Astrocyte (in vitro differentiated cells and primary cell): Measurements from ENCODE around the gene TFPI2. TPM values are rescaled to one million over a fixed set of nuclear protein-coding genes. Genes with fewer than 3 reads are reported as not detected.

Experiments used
- DNase-seq: peaks from one replicate; pipeline ENCODE4 v3.0.0-alpha.2; 2010; ENCODE audit warnings: low read depth
- FAIRE-seq: peaks from 2 replicates; lab custom pipeline; 2011; peaks lifted over from hg19 to GRCh38; lab: Jason Lieb, UNC
- H2AFZ ChIP-seq: 2 replicates; pipeline ENCODE4 v1.6.0; 2012; ENCODE audit warnings: low read depth, low read length, inconsistent platforms
- H3K27ac ChIP-seq: 2 replicates; pipeline ENCODE4 v1.5.1; 2011; ENCODE audit warnings: low read depth, low read length, inconsistent platforms
- H3K27me3 ChIP-seq: 2 replicates; pipeline ENCODE4 v1.6.0; 2011; ENCODE audit warnings: low read length, inconsistent platforms; ENCODE audit not compliant: insufficient read depth
- H3K36me3 ChIP-seq: 2 replicates; pipeline ENCODE4 v1.5.1; 2011; ENCODE audit warnings: low read length, inconsistent platforms; ENCODE audit not compliant: insufficient read depth
- H3K4me1 ChIP-seq: 2 replicates; pipeline ENCODE4 v1.5.1; 2011; ENCODE audit warnings: low read length, inconsistent platforms; ENCODE audit not compliant: insufficient read depth
- H3K4me2 ChIP-seq: 2 replicates; pipeline ENCODE4 v1.6.0; 2012; ENCODE audit warnings: low read length, inconsistent platforms
- H3K4me3 ChIP-seq: 2 replicates; pipeline ENCODE4 v1.5.1; 2011; ENCODE audit warnings: low read depth, mild to moderate bottlenecking, low read length, inconsistent platforms; ENCODE audit not compliant: insufficient read depth
- H3K79me2 ChIP-seq: 2 replicates; pipeline ENCODE4 v1.6.0; 2012; ENCODE audit warnings: mild to moderate bottlenecking, low read length, inconsistent platforms; ENCODE audit not compliant: insufficient read depth
- H3K9ac ChIP-seq: 2 replicates; pipeline ENCODE4 v1.6.0; 2012; ENCODE audit warnings: mild to moderate bottlenecking, low read length, inconsistent platforms
- H3K9me3 ChIP-seq: 2 replicates; pipeline ENCODE4 v1.5.1; 2012; ENCODE audit warnings: low read depth, mild to moderate bottlenecking, low read length, inconsistent platforms; ENCODE audit not compliant: insufficient read depth
- H4K20me1 ChIP-seq: 2 replicates; pipeline ENCODE4 v1.6.0; 2012; ENCODE audit warnings: low read length, inconsistent platforms; ENCODE audit not compliant: insufficient read depth
- H3K27ac Mint-ChIP-seq: one replicate; pipeline ENCODE4 v1.8.0; 2021; ENCODE audit warnings: mild to moderate bottlenecking, mixed read lengths; ENCODE audit not compliant: unreplicated experiment
- H3K27me3 Mint-ChIP-seq: one replicate; pipeline ENCODE4 v1.8.0; 2021; ENCODE audit warnings: low read depth, mixed read lengths; ENCODE audit not compliant: unreplicated experiment
- H3K36me3 Mint-ChIP-seq: one replicate; pipeline ENCODE4 v1.8.0; 2021; ENCODE audit warnings: low read depth, mixed read lengths; ENCODE audit not compliant: unreplicated experiment
- H3K4me1 Mint-ChIP-seq: one replicate; pipeline ENCODE4 v1.8.0; 2021; ENCODE audit warnings: low read depth, mixed read lengths; ENCODE audit not compliant: unreplicated experiment
- H3K4me3 Mint-ChIP-seq: one replicate; pipeline ENCODE4 v1.8.0; 2021; ENCODE audit warnings: mild to moderate bottlenecking, moderate library complexity, mixed read lengths; ENCODE audit not compliant: unreplicated experiment
- H3K9me3 Mint-ChIP-seq: one replicate; pipeline ENCODE4 v1.8.0; 2021; ENCODE audit warnings: mild to moderate bottlenecking, mixed read lengths; ENCODE audit not compliant: unreplicated experiment
- CTCF ChIP-seq: IDR thresholded peaks from 2 replicates; pipeline ENCODE4 v1.5.1; 2011; ENCODE audit warnings: low read depth, mild to moderate bottlenecking, inconsistent platforms, low read length, moderate library complexity; ENCODE audit not compliant: insufficient read depth
- EZH2 ChIP-seq: IDR thresholded peaks from 2 replicates; pipeline ENCODE4 v1.6.1; 2012; ENCODE audit warnings: mild to moderate bottlenecking, low read length, inconsistent platforms; ENCODE audit not compliant: insufficient read depth
- total RNA-seq: library from RNA; stranded (reverse); gene quantifications from 2 replicates; pipeline ENCODE4 v1.2.1, GENCODE V29; 2021

Gene TFPI2
- total RNA-seq, 1 donor from 2014 or later = 74.8 TPM

- no peaks in the 10 kb centered on the region for H4K20me1 ChIP-seq
- FAIRE-seq (no peak), DNase-seq (peak; percentile 14)
- no peaks in the 10 kb centered on the region for H3K79me2 ChIP-seq
- no peaks in the 10 kb centered on the region for H3K36me3 ChIP-seq
- H3K4me1 ChIP-seq = no peaks in the 10 kb centered on the region
- no peak overlapping the region for H3K27ac ChIP-seq
- TF ChIP-seq EZH2 (no peak), CTCF (no peak)
- Mint-ChIP-seq H3K36me3 (no peaks in the 10 kb centered on the region), H3K9me3 (no peaks in the 10 kb centered on the region), H3K4me3 (no peak overlapping the region), H3K27ac (no peak overlapping the region), H3K4me1 (peaks cover 6% of the 10 kb centered on the region), H3K27me3 (no peaks in the 10 kb centered on the region)
- H3K9ac ChIP-seq = no peak overlapping the region
- H3K27me3 ChIP-seq = no peaks in the 10 kb centered on the region
- H3K4me2 ChIP-seq = peak overlapping the region; percentile 30
- no peaks in the 10 kb centered on the region for H3K9me3 ChIP-seq
- H2AFZ ChIP-seq = no peak overlapping the region
- H3K4me3 ChIP-seq = no peak overlapping the region
Measured at GRCh38 chr7:93835702-93836101, 54.9 kb downstream of the TFPI2 start.

Other genes with a start within 250 kb of the TFPI2 start
- gene GNGT1, start 15.8 kb upstream of the TFPI2 start, total RNA-seq = not detected in 2 replicates
- 7.7 and 8.8 TPM in 2 replicates for gene GNG11, start 31.0 kb upstream of the TFPI2 start, total RNA-seq
- 37.4 and 38.0 TPM in 2 replicates for gene BET1, start 113.6 kb upstream of the TFPI2 start, total RNA-seq